M059J (cell line): Measurements from ENCODE around the gene MPP2. TPM values are rescaled to one million over a fixed set of nuclear protein-coding genes. Genes with fewer than 3 reads are reported as not detected.
"Not testable (repeated sequence)": the region's sequence is repeated elsewhere in the genome, so short reads cannot be mapped to it uniquely, and the experiment has no call there.

Experiments
- DNase-seq: peaks from one replicate; pipeline ENCODE4 v3.0.0-alpha.2; 2012; ENCODE audit warnings: low read depth
- total RNA-seq: library from RNA; depleted of rRNA; stranded (reverse); fragments of >200 nt; shearing (Covaris generic); gene quantifications from 2 replicates; pipeline ENCODE4 v1.2.3, GENCODE V29; 2014

Gene MPP2
- total RNA-seq, 1 experiment from 2014 or later: 4.4 TPM

GRCh38 chr17:43875476-43876147 is 31.7 kb downstream of the MPP2 start:
- no peak for DNase-seq

- no peak for DNase-seq
Measured at GRCh38 chr17:43874293-43874692, 33.0 kb downstream of the MPP2 start.

GRCh38 chr17:43873815-43874214 is 33.5 kb downstream of the MPP2 start:
- no peak for DNase-seq

GRCh38 chr17:43873091-43873490 is 34.2 kb downstream of the MPP2 start:
- no peak for DNase-seq

GRCh38 chr17:43871946-43872690 is 35.2 kb downstream of the MPP2 start:
- peak; percentile 20 for DNase-seq

- DNase-seq: not testable (repeated sequence)
Measured at GRCh38 chr17:43869031-43869430, 38.3 kb downstream of the MPP2 start.

GRCh38 chr17:43868226-43868994 is 38.9 kb downstream of the MPP2 start:
- no peak for DNase-seq

- no peak for DNase-seq
Measured at GRCh38 chr17:43864161-43864984, 43.0 kb downstream of the MPP2 start.

GRCh38 chr17:43861960-43862359 is 45.4 kb downstream of the MPP2 start:
- no peak for DNase-seq

- no peak for DNase-seq
Measured at GRCh38 chr17:43860927-43861622, 46.3 kb downstream of the MPP2 start.

GRCh38 chr17:43860077-43860725 is 47.1 kb downstream of the MPP2 start:
- no peak for DNase-seq

- no peak for DNase-seq
Measured at GRCh38 chr17:43857957-43858600, 49.3 kb downstream of the MPP2 start.

- DNase-seq: no peak
Measured at GRCh38 chr17:43857141-43857540, 50.2 kb downstream of the MPP2 start.

GRCh38 chr17:43856141-43856540 is 51.2 kb downstream of the MPP2 start:
- no peak for DNase-seq

- no peak for DNase-seq
Measured at GRCh38 chr17:43855061-43855460, 52.3 kb downstream of the MPP2 start.

- DNase-seq: no peak
Measured at GRCh38 chr17:43854498-43854897, 52.8 kb downstream of the MPP2 start.

GRCh38 chr17:43853546-43853945 is 53.8 kb downstream of the MPP2 start:
- no peak for DNase-seq

- no peak for DNase-seq
Measured at GRCh38 chr17:43852571-43852970, 54.8 kb downstream of the MPP2 start.

- no peak for DNase-seq
Measured at GRCh38 chr17:43849116-43849515, 58.2 kb downstream of the MPP2 start.

- no peak for DNase-seq
Measured at GRCh38 chr17:43848601-43849000, 58.7 kb downstream of the MPP2 start.
